ENCODE measurements around the gene PTPRH. TPM values are rescaled to one million over a fixed set of nuclear protein-coding genes. Genes with fewer than 3 reads are reported as not detected.

PTPRH gene
- total and polyA plus RNA-seq, 5 donors from 2014 or later: not detected

GRCh38 chr19:55161571-55162322, 47.6 kb downstream of the PTPRH start:
- Mint-ChIP-seq H3K9me3 (peaks cover 0 to 7% (median 2%) of the 10 kb centered on the region in 7 donors), H3K27ac (no peak overlapping the region), H3K36me3 (peaks cover 3% of the 10 kb centered on the region), H3K4me1 (peaks cover 0 to 29% (median 8%) of the 10 kb centered on the region in 4 donors), H3K27me3 (peaks cover 66% of the 10 kb centered on the region), H3K4me3 (no peak overlapping the region)
- DNase-seq (no peak), ATAC-seq (ENCODE audit: low read depth in 2 of 2) (no peak)
- H3K36me3 ChIP-seq (ENCODE audit: control insufficient read depth, insufficient read depth, low read length): no peaks in the 10 kb centered on the region
- H3K9me3 ChIP-seq (ENCODE audit: control insufficient read depth in 2 of 2, low read length in 2 of 2): no peaks in the 10 kb centered on the region
- peaks cover 8% of the 10 kb centered on the region for H3K4me1 ChIP-seq (ENCODE audit: control insufficient read depth, insufficient read depth, low read length, poor library complexity, severe bottlenecking)
- no peak overlapping the region for H3K4me3 ChIP-seq (ENCODE audit: low read depth, low read length)
- H3K27me3 ChIP-seq (ENCODE audit: control insufficient read depth, insufficient read depth, low read length): peaks cover 7% of the 10 kb centered on the region
- H3K27ac ChIP-seq (ENCODE audit: insufficient read depth, low read length, poor library complexity, severe bottlenecking): no peak overlapping the region

GRCh38 chr19:55160986-55161365, 48.3 kb downstream of the PTPRH start:
- Mint-ChIP-seq H3K27me3 (peaks cover 66% of the 10 kb centered on the region), H3K9me3 (peaks cover 0 to 8% (median 0%) of the 10 kb centered on the region in 7 donors), H3K27ac (no peak overlapping the region), H3K4me1 (peaks cover 0 to 27% (median 3%) of the 10 kb centered on the region in 4 donors), H3K4me3 (no peak overlapping the region), H3K36me3 (no peaks in the 10 kb centered on the region)
- Histone ChIP-seq H3K9me3 (ENCODE audit: control insufficient read depth in 2 of 2, low read length in 2 of 2) (peaks cover 0 to 4% of the 10 kb centered on the region in 2 experiments), H3K27ac (ENCODE audit: insufficient read depth, low read length, poor library complexity, severe bottlenecking) (no peak overlapping the region), H3K27me3 (ENCODE audit: control insufficient read depth, insufficient read depth, low read length) (peaks cover 7% of the 10 kb centered on the region), H3K36me3 (ENCODE audit: control insufficient read depth, insufficient read depth, low read length) (no peaks in the 10 kb centered on the region), H3K4me3 (ENCODE audit: low read depth, low read length) (no peak overlapping the region), H3K4me1 (ENCODE audit: control insufficient read depth, insufficient read depth, low read length, poor library complexity, severe bottlenecking) (peaks cover 7% of the 10 kb centered on the region)
- DNase-seq (no peak), ATAC-seq (ENCODE audit: low read depth in 2 of 2) (no peak)

GRCh38 chr19:55160128-55160985, 48.9 kb downstream of the PTPRH start:
- H3K27me3 ChIP-seq (ENCODE audit: control insufficient read depth, insufficient read depth, low read length): peaks cover 3% of the 10 kb centered on the region
- H3K27ac ChIP-seq (ENCODE audit: insufficient read depth, low read length, poor library complexity, severe bottlenecking): no peak overlapping the region
- DNase-seq: peak; percentile 70 to 85 (median 77)

GRCh38 chr19:55158848-55159749, 50.2 kb downstream of the PTPRH start:
- H3K27ac Mint-ChIP-seq: no peak overlapping the region
- H3K27me3 Mint-ChIP-seq: peaks cover 50% of the 10 kb centered on the region
- H3K9me3 Mint-ChIP-seq: peaks cover 0 to 4% (median 0%) of the 10 kb centered on the region in 7 donors
- H3K4me1 ChIP-seq (ENCODE audit: control insufficient read depth, insufficient read depth, low read length, poor library complexity, severe bottlenecking): peaks cover 7% of the 10 kb centered on the region
- ATAC-seq (ENCODE audit: low read depth in 2 of 2): no peak
- no peak overlapping the region for H3K27ac ChIP-seq (ENCODE audit: insufficient read depth, low read length, poor library complexity, severe bottlenecking)
- H3K36me3 ChIP-seq (ENCODE audit: control insufficient read depth, insufficient read depth, low read length): no peaks in the 10 kb centered on the region
- H3K9me3 ChIP-seq (ENCODE audit: control insufficient read depth in 2 of 2, low read length in 2 of 2): peaks cover 0 to 4% of the 10 kb centered on the region in 2 experiments
- H3K27me3 ChIP-seq (ENCODE audit: control insufficient read depth, insufficient read depth, low read length): peaks cover 3% of the 10 kb centered on the region
- no peaks in the 10 kb centered on the region for H3K36me3 Mint-ChIP-seq
- H3K4me3 ChIP-seq (ENCODE audit: low read depth, low read length): no peak overlapping the region
- peaks cover 0 to 29% (median 6%) of the 10 kb centered on the region in 4 donors for H3K4me1 Mint-ChIP-seq
- DNase-seq: no peak
- H3K4me3 Mint-ChIP-seq: no peak overlapping the region

More at GRCh38 chr19:55160128-55160985, 48.9 kb downstream of the PTPRH start:
- Mint-ChIP-seq H3K36me3 (no peaks in the 10 kb centered on the region), H3K4me1 (peaks cover 0 to 24% (median 3%) of the 10 kb centered on the region in 4 donors), H3K27ac (no peak overlapping the region), H3K4me3 (no peak overlapping the region), H3K9me3 (peaks cover 0 to 6% (median 0%) of the 10 kb centered on the region in 7 donors), H3K27me3 (peaks cover 60% of the 10 kb centered on the region)
- ATAC-seq (ENCODE audit: low read depth in 2 of 2): peak; percentile 84 to 85
- no peak overlapping the region for H3K4me3 ChIP-seq (ENCODE audit: low read depth, low read length)
- peaks cover 0 to 4% of the 10 kb centered on the region in 2 experiments for H3K9me3 ChIP-seq (ENCODE audit: control insufficient read depth in 2 of 2, low read length in 2 of 2)
- peaks cover 7% of the 10 kb centered on the region for H3K4me1 ChIP-seq (ENCODE audit: control insufficient read depth, insufficient read depth, low read length, poor library complexity, severe bottlenecking)
- no peaks in the 10 kb centered on the region for H3K36me3 ChIP-seq (ENCODE audit: control insufficient read depth, insufficient read depth, low read length)

- Histone ChIP-seq H3K4me1 (ENCODE audit: control insufficient read depth, insufficient read depth, low read length, poor library complexity, severe bottlenecking) (peaks cover 12% of the 10 kb centered on the region), H3K4me3 (ENCODE audit: low read depth, low read length) (no peak overlapping the region), H3K36me3 (ENCODE audit: control insufficient read depth, insufficient read depth, low read length) (no peaks in the 10 kb centered on the region), H3K9me3 (ENCODE audit: control insufficient read depth in 2 of 2, low read length in 2 of 2) (peaks cover 0 to 4% of the 10 kb centered on the region in 2 experiments), H3K27me3 (ENCODE audit: control insufficient read depth, insufficient read depth, low read length) (peaks cover 3% of the 10 kb centered on the region), H3K27ac (ENCODE audit: insufficient read depth, low read length, poor library complexity, severe bottlenecking) (no peak overlapping the region)
- no peak overlapping the region for H3K27ac Mint-ChIP-seq
- DNase-seq: no peak
- ATAC-seq (ENCODE audit: low read depth in 2 of 2): no peak
- no peaks in the 10 kb centered on the region for H3K36me3 Mint-ChIP-seq
- H3K4me3 Mint-ChIP-seq: no peak overlapping the region
- H3K27me3 Mint-ChIP-seq: peaks cover 46% of the 10 kb centered on the region
- peaks cover 0 to 7% (median 0%) of the 10 kb centered on the region in 7 donors for H3K9me3 Mint-ChIP-seq
- H3K4me1 Mint-ChIP-seq: peaks cover 0 to 35% (median 11%) of the 10 kb centered on the region in 4 donors
Observed at GRCh38 chr19:55158423-55158822, 50.9 kb downstream of the PTPRH start.

GRCh38 chr19:55157064-55157908, 52.0 kb downstream of the PTPRH start, which contains the start of gene TNNI3:
Gene TNNI3, minus strand, starts transcription at chr19:55157732. Its CDS starts 143 bp downstream, at chr19:55157589.
- Histone ChIP-seq H3K27ac (ENCODE audit: insufficient read depth, low read length, poor library complexity, severe bottlenecking) (no peak within 1 kb of the TSS), H3K9me3 (ENCODE audit: control insufficient read depth in 2 of 2, low read length in 2 of 2) (peaks cover 0 to 5% of the 10 kb centered on the region in 2 experiments), H3K4me3 (ENCODE audit: low read depth, low read length) (no peak within 1 kb of the TSS), H3K4me1 (ENCODE audit: control insufficient read depth, insufficient read depth, low read length, poor library complexity, severe bottlenecking) (peaks cover 12% of the 10 kb centered on the region), H3K27me3 (ENCODE audit: control insufficient read depth, insufficient read depth, low read length) (no peaks in the 10 kb centered on the region), H3K36me3 (ENCODE audit: control insufficient read depth, insufficient read depth, low read length) (no peaks in the 10 kb centered on the region)
- DNase-seq: no peak
- Mint-ChIP-seq H3K4me3 (no peak within 1 kb of the TSS), H3K27me3 (peaks cover 40% of the 10 kb centered on the region), H3K4me1 (peaks cover 0 to 42% (median 12%) of the 10 kb centered on the region in 4 donors), H3K9me3 (peaks cover 0 to 8% (median under 1%) of the 10 kb centered on the region in 7 donors), H3K27ac (no peak within 1 kb of the TSS), H3K36me3 (no peaks in the 10 kb centered on the region)
- no peak for ATAC-seq (ENCODE audit: low read depth in 2 of 2)

All from CD4-positive, CD25-positive, alpha-beta regulatory T cell (primary cell).